ENCODE results near the gene RBM23. TPM values are rescaled to one million over a fixed set of nuclear protein-coding genes. Genes with fewer than 3 reads are reported as not detected.
A peak's percentile ranks its signal among the peaks of the same experiment; 100 is the strongest.

RBM23 gene
- polyA plus RNA-seq (2012; ENCODE audit: insufficient read length, low read depth) = 43.2 TPM

GRCh38 chr14:22918804-22919600 is at the start of gene RBM23:
TSS of gene RBM23 (minus strand) at chr14:22919149.
- TF ChIP-seq POLR2AphosphoS5 (IDR thresholded peaks at IDR 0.05; ENCODE audit: low read depth, low read length) (peak; percentile 72), REST (IDR thresholded peaks at IDR 0.05; ENCODE audit: insufficient read depth in 1 of 2, low read depth in 2 of 2, low read length in 2 of 2) (no peak)

- TF ChIP-seq SIN3A (IDR thresholded peaks at IDR 0.05; ENCODE audit: borderline replicate concordance, insufficient read depth, low read length) (no peak), REST (IDR thresholded peaks at IDR 0.05; ENCODE audit: insufficient read depth in 1 of 2, low read depth in 2 of 2, low read length in 2 of 2) (no peak), POLR2AphosphoS5 (IDR thresholded peaks at IDR 0.05; ENCODE audit: low read depth, low read length) (no peak), FOXP2 (optimal IDR thresholded peaks at IDR 0.05; ENCODE audit: borderline replicate concordance, extremely low read depth, extremely low read length, insufficient read depth) (no peak), TAF1 (IDR thresholded peaks at IDR 0.05; ENCODE audit: borderline replicate concordance, insufficient read depth, low read length) (no peak)
Observed at GRCh38 chr14:22966783-22967269, 47.9 kb upstream of the RBM23 start.

- TF ChIP-seq SIN3A (IDR thresholded peaks at IDR 0.05; ENCODE audit: borderline replicate concordance, insufficient read depth, low read length) = no peak
- no peak for TF ChIP-seq TAF1 (IDR thresholded peaks at IDR 0.05; ENCODE audit: borderline replicate concordance, insufficient read depth, low read length)
- no peak for TF ChIP-seq FOXP2 (optimal IDR thresholded peaks at IDR 0.05; ENCODE audit: borderline replicate concordance, extremely low read depth, extremely low read length, insufficient read depth)
- TF ChIP-seq REST (IDR thresholded peaks at IDR 0.05; ENCODE audit: insufficient read depth in 1 of 2, low read depth in 2 of 2, low read length in 2 of 2) = no peak
- no peak for TF ChIP-seq POLR2AphosphoS5 (IDR thresholded peaks at IDR 0.05; ENCODE audit: low read depth, low read length)
Observed at GRCh38 chr14:22962061-22962676, 43.2 kb upstream of the RBM23 start.

- TF ChIP-seq SIN3A (IDR thresholded peaks at IDR 0.05; ENCODE audit: borderline replicate concordance, insufficient read depth, low read length) (no peak), FOXP2 (optimal IDR thresholded peaks at IDR 0.05; ENCODE audit: borderline replicate concordance, extremely low read depth, extremely low read length, insufficient read depth) (no peak), TAF1 (IDR thresholded peaks at IDR 0.05; ENCODE audit: borderline replicate concordance, insufficient read depth, low read length) (no peak), REST (IDR thresholded peaks at IDR 0.05; ENCODE audit: insufficient read depth in 1 of 2, low read depth in 2 of 2, low read length in 2 of 2) (no peak), POLR2AphosphoS5 (IDR thresholded peaks at IDR 0.05; ENCODE audit: low read depth, low read length) (no peak)
Observed at GRCh38 chr14:22955702-22956569, 37.0 kb upstream of the RBM23 start.

All from PFSK-1 (cell line).